Measurements from ENCODE around the gene TOM1L2.
"Not testable (repeated sequence)": the region's sequence is repeated elsewhere in the genome, so short reads cannot be mapped to it uniquely, and the experiment has no call there.

The TOM1L2 gene

DNA sequence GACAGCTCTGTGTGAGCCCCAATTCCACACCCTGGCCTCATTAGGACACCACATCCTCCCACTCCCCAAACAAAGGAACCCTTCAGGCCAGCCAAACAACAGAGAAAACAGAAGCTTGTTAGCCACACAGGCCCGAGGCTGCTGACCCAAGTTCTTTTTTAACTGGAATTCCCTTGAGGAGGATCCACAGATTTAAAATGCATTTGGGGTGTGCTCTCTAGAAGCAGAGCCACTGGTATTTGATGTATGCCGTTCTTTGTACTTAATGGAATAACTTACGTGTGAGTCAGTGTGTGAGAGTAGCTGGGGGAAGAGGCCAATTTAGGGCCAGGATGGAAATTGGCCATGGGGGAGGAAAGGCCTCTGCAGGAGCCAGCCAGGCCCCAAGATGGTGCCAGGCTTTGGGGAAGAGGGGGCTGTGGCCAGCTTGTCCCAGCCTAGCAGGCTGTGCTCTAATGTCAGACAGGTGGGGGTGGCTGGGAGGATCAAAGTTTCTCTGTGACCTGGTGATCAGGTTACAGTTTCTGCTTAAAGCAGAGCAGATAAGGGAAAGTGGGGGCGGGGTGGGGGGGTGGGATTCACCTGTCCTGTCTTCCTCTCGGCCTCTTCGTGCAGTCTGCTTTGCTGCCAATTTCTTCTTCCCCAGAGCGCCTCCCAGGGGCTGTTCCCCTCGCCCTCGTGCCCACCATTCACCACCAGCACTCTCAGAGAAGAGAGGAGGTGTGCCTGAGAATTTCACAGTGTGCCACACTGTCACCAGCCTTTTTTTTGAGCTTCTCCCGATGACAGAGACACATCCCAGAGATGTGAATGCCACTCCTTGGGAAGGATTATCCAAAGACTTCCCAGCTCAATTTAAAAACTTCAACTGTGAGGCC is 50.8 kb downstream of the TOM1L2 start:
- DNase-seq, result no peak

DNA sequence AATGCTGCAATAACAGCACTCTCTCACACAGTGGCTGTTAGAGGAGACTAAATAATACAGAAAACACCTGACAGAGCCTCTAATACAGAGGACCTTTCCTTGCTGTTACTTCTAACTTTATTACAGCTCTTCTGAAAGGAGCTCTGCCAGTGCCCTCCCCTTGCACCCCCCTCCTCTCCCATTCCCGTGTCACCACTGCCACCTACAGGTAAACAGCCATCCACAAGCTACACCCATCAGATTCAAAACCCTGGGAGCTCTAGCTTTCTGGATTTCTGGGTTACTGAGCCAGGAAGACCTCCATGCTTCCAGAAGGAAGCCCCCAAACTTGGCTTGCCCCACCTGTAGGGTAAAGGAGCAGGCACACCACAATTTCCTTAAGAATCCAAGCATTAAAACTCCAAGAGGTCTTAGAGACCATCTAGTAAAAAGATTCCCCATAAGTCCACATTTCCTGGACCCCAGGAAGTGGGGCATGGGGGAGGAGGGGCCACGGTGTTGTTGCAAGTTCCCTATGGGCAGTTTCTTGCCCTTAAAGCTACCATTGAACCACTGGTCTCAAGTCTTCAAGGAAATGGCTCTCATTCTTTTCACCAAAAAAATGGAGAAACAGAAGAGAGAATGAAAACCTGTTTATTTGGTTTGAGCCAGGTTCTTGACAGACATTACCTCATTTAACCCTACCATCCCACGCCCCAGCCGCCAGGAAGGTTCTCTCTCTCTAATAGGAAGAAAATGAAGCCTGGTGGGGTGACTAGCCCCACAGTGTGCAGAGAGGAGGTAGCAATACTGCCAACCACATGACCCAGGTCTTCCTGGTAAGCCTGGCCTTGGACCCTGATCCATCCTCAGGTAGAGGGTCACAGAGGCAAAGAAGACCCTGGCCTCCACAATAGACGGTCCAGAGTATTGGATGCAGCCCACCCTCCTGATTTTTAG is 52.8 kb downstream of the TOM1L2 start:
- peak; percentile 65 for DNase-seq

DNA sequence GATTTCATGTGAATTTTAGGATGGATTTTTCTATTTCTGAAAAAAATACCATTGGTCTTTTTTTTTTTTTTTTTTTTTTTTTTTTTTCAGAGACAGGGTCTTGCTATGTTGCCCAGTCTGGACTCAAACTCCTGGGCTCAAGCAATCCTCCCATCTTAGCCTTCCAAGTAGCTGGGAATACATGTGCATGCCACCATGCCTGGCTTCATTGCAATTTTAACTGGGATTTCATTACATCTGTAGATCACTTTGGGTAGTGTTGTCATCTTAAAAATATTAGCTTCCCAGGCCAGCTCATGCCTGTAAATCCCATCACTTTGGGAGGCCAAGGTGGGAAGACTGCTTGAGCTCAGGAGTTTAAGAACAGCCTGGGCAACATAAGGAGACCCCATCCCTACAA is 54.8 kb downstream of the TOM1L2 start:
- no peak for DNase-seq

DNA sequence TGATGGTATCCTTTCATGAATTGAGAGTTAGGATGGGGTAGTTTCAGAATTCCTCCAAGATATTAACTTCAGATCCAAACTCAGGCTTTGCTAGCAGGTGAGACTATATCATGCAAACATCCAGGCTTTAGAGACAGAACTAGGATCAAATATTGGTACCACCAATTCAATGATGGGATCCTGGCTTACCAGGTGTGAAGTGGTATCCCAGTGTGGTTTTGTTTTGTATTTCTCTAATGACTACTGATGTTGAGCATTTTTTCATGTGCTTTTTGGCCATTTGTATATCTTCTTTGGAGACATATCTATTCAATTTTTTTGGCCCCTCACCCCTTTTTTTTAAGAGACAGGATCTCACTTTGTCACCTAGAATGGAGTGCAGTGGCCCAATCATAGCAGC is 57.0 kb downstream of the TOM1L2 start:
- no peak for DNase-seq

DNA sequence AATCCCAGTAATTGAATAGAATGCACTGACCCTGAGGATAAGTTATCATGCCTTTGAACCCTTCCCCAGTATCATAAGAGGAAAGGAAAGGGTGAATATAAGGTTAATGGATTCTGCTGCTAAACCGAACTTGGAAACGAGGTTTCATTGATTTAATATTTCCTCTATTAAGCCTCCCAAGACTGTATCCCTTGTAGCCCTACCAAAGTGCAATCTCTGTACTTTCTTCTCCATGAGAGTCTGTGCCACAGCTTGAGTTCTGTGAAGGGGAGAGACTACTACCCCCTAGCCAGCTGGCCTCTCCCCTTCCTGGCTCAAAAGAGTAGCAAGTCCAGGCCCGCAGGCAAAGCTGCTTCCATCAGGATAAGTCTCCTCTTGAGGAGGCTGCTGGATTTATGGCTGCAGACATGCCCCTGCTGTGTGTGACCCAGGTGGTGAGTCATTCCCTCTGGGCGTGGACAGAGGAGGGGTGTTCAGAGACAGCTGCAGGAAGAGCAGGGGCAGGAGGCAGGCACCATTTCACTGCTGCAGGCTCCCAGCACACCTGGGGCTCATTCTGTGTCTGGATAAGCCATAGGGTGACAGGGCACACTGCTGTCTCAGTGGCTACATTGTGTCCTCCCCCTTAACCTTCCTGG is 58.4 kb downstream of the TOM1L2 start:
- DNase-seq, result peak; percentile 26

DNA sequence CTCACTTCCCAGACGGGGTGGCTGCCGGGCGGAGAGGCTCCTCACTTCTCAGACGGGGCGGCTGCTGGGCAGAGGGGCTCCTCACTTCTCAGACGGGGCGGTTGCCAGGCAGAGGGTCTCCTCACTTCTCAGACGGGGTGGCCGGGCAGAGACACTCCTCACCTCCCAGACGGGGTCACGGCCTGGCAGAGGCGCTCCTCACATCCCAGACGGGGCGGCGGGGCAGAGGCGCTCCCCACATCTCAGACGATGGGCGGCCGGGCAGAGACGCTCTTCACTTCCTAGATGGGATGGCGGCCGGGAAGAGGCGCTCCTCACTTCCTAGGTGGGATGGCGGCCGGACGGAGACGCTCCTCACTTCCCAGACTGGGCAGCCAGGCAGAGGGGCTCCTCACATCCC is 59.9 kb downstream of the TOM1L2 start:
- not testable (repeated sequence) for DNase-seq

DNA sequence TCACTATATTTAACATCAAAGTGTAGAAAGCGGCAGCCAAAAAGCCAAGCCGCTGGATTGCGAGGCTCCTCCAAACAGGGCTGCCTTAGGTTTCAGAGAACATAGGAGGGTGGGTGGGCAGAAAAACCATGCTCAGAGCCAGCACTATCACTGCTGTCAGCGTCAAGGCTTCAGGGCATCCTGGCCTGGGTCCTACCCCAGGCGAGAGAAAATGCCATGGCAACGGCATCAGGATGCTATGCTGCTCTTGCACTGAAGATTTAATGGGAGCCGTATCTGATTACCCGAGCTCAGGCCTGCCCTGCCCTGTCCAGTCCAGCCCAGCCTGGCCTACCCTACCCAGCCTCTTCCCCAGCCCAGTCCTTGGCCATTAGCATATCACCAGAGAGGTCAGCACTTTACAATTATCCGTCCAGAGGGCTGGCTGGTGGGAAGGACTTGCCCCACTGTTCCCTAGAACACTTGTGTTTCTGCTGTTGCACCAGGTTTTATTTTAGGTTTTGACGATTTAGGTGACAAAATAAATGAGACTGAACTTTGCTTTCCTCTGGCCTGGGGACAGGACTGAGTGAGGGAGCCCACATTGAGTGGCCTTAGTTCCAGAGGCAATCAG is 61.1 kb downstream of the TOM1L2 start:
- DNase-seq, result no peak

DNA sequence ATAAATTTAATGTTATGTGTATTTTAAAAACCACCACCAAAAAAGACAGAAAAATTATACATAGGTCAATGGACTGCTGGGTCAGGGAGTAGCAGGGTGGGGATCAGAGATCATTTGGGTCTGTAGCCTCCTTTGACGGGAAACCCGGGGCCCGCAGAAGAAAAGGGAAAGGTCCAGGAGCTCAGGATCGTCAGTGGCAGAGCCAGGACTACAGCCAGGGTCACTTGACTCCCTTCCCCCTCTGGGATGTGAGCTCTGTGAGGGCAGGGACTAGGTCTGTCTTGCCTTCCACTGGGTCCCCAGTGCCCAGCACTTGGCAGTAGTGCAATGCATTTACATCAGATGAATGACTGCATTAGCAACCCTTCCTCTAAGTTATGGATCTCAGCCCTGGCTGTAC is 62.1 kb downstream of the TOM1L2 start:
- no peak for DNase-seq

DNA sequence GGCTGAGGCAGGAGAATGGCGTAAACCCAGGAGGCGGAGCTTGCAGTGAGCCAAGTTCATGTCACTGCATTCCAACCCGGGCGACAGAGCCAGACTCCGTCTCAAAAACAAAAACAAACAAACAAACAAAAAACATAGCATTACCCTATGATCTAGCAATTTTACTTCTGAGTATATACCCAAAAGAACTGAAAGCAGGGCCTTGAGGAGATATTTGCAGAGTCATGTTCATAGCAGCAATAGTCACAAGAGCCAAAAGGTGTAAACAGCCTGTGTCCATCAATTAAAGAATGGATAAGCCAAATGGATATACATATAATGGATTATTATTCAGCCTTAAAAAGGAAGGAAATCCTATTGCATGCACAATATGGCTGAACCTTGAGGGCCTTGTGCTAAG is 63.1 kb downstream of the TOM1L2 start:
- DNase-seq, result no peak

DNA sequence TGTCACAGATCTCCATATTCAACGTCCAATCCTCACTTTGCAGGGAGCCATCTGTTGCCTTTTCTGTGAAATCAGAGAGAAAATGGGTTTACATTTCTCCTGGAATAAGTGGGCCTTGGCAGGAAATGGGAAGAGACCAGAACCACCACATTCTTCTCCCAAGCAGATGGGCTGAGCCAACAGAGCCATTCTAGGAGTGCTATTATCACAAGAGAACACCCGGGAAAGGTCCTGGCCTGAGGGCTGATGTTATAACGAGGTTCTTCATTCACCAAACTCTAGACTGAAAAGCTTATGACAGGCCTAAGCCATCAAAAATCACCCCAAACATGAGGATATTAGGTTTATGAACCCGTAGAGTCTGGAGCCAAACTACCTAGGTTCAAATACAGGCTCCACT is 64.7 kb downstream of the TOM1L2 start:
- no peak for DNase-seq

DNA sequence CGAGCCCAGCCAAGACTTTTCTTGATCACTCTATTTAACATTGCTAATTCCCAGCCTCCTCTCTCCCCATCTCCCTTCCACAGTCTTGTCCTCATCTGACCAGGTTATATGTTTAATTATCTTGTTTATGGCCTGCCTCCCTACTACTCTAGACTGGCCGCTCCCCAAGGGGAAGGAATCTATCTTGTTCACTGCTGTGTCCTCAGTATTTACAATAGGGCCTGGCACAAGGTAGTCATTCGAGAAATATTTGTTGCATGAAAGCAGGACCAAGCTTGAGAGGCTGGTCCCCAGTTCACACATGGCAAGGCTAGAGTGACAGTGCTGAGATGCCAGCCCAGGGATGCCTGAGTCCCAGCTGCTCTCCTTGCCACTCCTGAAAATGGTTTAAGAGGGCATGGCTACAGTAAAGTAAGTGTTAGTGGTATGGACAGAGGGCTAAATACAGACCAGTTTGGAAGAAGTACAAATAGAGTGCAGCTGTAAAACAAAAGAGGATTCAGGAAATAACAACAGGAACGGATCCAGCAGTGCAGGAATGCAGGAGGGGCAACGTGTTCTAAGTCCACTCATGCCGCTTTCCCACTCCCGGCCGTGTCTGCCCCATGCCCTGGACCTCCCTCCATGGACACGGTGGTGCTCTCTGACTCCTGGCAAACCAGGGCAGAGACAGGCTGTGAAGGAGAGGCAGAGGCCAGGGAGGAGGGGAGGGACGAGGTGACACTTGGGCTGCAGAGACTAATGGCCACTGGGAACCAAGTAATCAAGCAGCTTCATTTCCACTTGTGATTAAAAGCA is 65.6 kb downstream of the TOM1L2 start:
- no peak for DNase-seq

DNA sequence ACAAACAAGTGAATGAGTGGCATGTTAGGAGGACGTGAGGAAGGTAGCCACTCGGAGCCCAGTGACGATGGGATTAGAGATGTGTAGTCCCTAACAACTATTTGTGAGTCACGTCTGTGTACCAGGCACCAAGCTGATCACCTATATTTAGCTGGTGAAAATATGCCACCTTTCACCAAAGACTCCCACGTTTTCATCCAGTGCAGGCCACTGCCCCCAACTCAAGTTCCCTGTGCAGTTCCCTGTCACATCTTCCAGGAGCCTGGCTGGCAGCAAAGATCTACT is 67.2 kb downstream of the TOM1L2 start:
- DNase-seq, result no peak

DNA sequence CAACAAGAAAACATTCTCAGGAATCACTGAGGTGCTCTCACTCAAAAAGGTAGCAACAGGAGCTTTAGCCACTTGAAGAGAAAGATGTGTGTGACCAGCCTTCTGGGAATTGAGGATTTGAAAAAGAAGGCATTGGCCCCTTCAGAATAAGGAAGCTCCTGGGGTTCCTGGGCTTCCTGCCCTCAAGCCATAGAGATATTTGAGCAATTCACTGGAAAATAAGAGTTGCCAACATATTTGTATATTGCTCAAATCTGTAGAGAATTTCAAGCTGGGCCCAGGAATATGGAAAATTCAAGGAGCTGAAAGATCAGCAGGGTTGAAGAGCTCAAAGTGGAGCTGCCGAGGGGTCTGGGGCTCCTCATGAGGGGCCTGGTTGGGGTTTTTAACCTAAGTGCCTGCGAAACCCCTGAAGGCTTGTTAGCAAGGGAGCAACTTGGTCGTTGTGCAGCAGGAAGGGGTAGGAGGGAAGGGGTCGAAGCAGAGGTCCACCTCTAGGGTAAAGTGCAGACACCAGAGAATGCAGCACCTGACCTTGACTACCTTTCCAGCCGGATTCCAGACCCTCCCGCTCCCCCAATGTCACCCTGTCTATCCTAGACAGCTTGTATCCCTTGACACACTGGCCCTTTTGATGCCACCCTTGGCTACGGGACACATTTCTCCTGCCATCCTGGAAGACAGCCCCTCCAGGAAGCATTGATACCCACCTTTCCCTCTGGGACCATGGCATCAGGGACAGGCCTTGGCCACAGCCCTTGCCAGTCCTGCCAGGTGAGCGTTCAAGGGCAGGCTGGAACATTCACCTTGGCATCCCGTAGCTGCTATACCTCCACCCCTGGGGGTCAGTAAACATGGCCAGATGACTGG is 67.8 kb downstream of the TOM1L2 start:
- DNase-seq, result no peak

DNA sequence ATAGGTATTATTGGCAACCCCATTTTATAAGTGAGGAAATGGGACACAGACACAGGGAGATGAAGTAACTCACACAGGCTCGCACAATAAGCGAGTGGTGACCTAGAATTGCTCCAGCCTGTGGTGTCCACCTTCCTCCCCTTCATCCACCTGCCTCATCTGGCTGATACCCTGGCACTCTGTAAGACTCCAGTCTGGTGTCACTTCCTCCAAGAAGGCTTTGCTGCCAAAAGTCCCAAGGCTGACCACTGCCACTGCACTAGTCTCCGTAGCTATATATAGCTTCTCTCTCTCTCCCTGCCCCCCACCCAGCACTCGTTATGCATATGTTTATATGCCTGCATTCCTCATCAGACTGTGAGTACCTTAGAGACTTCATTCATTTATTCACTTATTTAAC is 69.3 kb downstream of the TOM1L2 start:
- no peak for DNase-seq

DNA sequence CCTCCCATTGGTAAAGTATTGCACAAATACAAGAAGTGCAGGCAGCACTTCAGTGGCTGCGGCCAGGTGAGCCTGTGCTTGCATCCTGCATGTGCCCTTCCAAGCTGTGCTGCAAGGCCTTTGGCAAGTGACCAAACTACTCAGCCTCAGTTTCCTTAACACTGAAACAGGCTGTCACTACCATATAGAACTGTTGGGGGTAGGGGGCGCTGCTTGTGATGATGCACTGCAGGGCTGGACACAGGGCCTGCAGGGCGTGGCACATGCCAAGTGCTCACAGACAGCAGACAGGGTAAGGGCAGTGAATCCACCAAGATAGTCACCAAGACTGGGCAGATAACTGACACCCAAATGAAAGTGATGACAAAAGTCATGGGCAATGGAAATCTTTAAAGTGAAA is 69.8 kb downstream of the TOM1L2 start:
- no peak for DNase-seq

DNA sequence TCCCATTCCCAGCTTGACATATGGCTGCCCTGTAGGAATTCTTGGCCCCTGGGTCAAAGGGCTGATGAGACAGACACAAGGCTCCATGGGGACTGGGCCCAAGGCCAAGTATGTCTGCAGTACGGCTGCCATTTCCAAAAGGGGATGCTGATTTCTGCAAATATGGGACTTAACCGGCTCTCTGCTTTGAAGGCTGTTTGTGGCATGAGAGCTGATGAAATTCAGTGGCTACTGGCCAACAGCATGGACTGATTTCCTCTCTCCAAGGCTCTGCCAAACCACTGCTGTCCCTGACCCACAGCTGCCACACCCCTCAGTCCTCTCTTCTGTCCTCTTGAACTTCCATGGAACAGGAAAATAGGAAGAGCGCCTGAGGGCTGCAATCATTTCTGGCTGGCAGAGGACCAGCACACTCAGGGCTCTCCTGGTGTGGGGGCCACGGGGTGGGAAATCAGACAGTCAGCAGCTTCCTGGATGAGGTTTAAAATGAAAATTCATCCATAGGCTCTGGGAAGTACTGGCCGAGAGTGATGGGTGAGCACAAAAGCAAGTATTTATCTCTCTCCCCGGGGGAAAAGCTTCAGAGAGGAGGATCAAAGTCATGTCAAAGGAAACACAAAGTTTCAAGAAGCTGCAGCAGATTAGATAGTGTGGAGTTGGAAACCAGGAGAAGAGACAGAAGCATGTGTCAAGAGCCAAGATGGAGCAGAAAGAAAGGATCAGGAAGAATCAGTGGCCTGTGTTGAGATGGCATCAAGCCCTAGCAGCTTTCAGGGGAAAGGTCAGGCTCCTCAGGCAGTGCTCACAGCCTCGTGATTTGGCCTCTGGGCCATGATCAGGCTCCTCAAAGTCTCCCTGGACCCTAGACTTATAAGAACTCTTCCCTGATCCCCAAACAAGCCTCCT is 71.3 kb downstream of the TOM1L2 start:
- DNase-seq, result no peak

DNA sequence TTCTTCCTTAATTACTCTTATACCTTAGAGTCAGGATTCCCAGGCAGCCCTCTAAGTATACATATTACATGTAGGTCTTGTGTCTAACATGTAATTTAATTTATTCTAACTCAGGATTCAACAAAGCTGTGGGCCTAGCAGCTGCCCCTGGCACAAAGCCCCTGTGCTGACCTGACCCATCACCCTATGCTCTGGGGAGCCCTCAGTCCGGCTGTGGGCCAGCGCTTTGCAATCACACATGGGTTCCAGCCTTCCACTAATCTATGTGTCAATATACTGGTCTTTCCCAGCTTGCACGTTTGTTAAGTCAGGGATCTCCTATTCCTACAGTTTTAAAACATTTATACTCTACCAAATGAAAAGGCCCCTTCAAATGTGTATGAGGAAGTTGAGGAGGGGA is 72.7 kb downstream of the TOM1L2 start:
- DNase-seq, result no peak

DNA sequence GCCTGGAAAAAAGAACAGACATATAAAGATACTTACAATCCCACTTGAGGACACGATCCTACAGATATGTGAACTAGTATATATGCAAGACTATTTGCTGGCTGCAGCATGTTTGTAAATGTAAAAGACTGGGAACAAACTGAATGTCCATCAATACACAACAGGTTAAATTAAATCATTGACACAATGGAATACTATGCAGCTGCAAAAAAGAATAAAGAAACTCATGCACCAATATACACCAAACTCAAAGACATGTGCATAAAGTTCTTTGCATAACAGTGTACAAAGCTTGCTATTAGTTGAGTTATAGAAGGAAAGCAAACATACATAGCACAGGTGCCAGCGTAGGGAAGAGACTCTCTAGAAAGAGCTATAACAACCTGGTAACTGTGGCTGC is 73.5 kb downstream of the TOM1L2 start:
- DNase-seq, result no peak

DNA sequence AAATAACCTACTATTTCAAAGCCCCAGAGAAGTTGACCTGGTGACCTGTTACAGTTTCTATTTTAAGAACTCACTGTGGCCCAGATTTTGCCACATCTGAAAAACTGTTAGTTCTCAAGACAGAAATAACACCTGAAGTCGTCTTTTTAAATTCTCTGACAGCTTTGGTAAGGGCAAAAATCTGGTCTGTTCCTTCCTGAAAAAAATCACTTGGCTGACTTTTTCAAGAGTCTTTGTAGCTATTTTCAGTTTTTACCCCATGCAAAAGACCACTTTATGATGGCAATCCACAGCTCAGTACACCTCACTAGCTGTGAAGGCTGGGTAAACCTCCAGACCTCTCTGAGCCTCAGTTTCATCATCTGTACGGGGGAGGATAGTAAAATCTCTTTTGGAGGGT is 74.8 kb downstream of the TOM1L2 start:
- DNase-seq, result no peak

DNA sequence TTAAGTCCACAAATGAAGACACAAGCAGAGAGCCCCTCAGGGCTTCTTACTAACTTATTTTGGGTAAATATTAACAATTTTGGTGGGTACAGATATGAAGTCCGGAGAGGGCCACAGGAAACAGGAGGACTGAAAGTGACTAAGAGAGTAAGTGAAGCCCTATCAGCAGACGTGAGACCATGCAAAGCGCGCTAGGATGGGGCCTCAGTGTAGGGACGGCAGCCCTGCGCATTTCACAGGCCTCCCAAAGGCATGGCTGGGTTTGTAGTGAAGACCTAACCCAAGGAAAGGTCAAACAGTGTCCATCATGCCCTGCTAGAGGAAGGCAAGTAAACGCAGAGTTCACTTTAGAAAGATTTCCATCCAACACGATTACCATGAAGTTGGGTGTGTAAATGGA is 75.5 kb downstream of the TOM1L2 start:
- DNase-seq, result no peak

Measured in activated naive CD4-positive, alpha-beta T cell treated with anti-CD3 and anti-CD28 coated beads, Interleukin-2, amount 50 U/mL, for 16 hours (primary cell).